HEK293T (cell line): ENCODE measurements around the gene NFX1.
A peak's percentile ranks its signal among the peaks of the same experiment; 100 is the strongest.

Experiments
- CTCF ChIA-PET: fragments of 350-600 bp; formaldehyde crosslinking; extraction: SDS; loops from one replicate; lab custom pipeline; 2021; ENCODE audit warnings: antibody characterized with exemption, inconsistent platforms; lab: Yijun Ruan, JAX
- POLR2A ChIA-PET: fragments of 350-600 bp; formaldehyde crosslinking; extraction: SDS; loops from one replicate; lab custom pipeline; 2020; ENCODE audit warnings: antibody characterized with exemption, inconsistent platforms; lab: Yijun Ruan, JAX
- DNase-seq: peaks from one replicate; pipeline ENCODE4 v3.0.0; 2012; ENCODE audit warnings: mixed read lengths; ENCODE audit errors: extremely low spot score
- ARNT ChIP-seq: fragments of 450-650 bp; IDR thresholded peaks from 2 replicates; pipeline ENCODE4 v1.6.1; 2017; ENCODE audit warnings: mild to moderate bottlenecking
- BHLHE40 ChIP-seq: fragments of 450-650 bp; IDR thresholded peaks from 2 replicates; pipeline ENCODE4 v1.6.1; 2016; ENCODE audit warnings: mild to moderate bottlenecking, moderate library complexity, borderline replicate concordance
- CTBP1 ChIP-seq: fragments of 450-650 bp; IDR thresholded peaks from 2 replicates; pipeline ENCODE4 v1.6.1; 2016; ENCODE audit warnings: borderline replicate concordance
- ELF4 ChIP-seq: fragments of 450-650 bp; IDR thresholded peaks from 2 replicates; pipeline ENCODE4 v1.6.1; 2017; ENCODE audit warnings: antibody characterized with exemption
- FOXA1 ChIP-seq: fragments of 450-650 bp; IDR thresholded peaks from 2 replicates; pipeline ENCODE4 v1.6.1; 2016; ENCODE audit warnings: mild to moderate bottlenecking
- FOXK2 ChIP-seq: fragments of 450-650 bp; IDR thresholded peaks from 2 replicates; pipeline ENCODE4 v1.6.1; 2016; ENCODE audit warnings: mild to moderate bottlenecking
- FOXM1 ChIP-seq: fragments of 450-650 bp; IDR thresholded peaks from 2 replicates; pipeline ENCODE4 v1.6.1; 2017; ENCODE audit warnings: mild to moderate bottlenecking, borderline replicate concordance
- HDGF ChIP-seq: fragments of 450-650 bp; IDR thresholded peaks from 2 replicates; pipeline ENCODE4 v1.6.1; 2017; ENCODE audit warnings: antibody characterized with exemption, borderline replicate concordance
- L3MBTL2 ChIP-seq: fragments of 450-650 bp; conservative IDR thresholded peaks from 2 replicates; pipeline ENCODE4 v1.6.1; 2016; ENCODE audit warnings: mild to moderate bottlenecking
- LEF1 ChIP-seq: fragments of 450-650 bp; IDR thresholded peaks from 2 replicates; pipeline ENCODE4 v1.6.1; 2017; ENCODE audit warnings: mild to moderate bottlenecking, borderline replicate concordance
- NFRKB ChIP-seq: fragments of 450-650 bp; IDR thresholded peaks from 2 replicates; pipeline ENCODE4 v1.6.1; 2016; ENCODE audit warnings: mild to moderate bottlenecking, moderate library complexity
- PKNOX1 ChIP-seq: fragments of 450-650 bp; IDR thresholded peaks from 2 replicates; pipeline ENCODE4 v1.6.1; 2016
- SP1 ChIP-seq: fragments of 450-650 bp; IDR thresholded peaks from 2 replicates; pipeline ENCODE4 v1.6.1; 2017
- SUZ12 ChIP-seq: fragments of 450-650 bp; IDR thresholded peaks from 2 replicates; pipeline ENCODE4 v1.6.1; 2016; ENCODE audit warnings: mild to moderate bottlenecking
- TARDBP ChIP-seq: fragments of 450-650 bp; IDR thresholded peaks from 2 replicates; pipeline ENCODE4 v1.6.1; 2016
- ZNF384 ChIP-seq: fragments of 450-650 bp; IDR thresholded peaks from 2 replicates; pipeline ENCODE4 v1.6.1; 2016

The NFX1 gene

GRCh38 chr9:33290247-33291030, at the start of gene NFX1:
Gene NFX1 (plus strand): TSS chr9:33290516. CDS start chr9:33290573, 57 bp downstream.
- TF ChIP-seq SP1: no peak
- TF ChIP-seq TARDBP: no peak
- TF ChIP-seq PKNOX1: no peak
- peak; percentile 98 for TF ChIP-seq L3MBTL2
- no peak for TF ChIP-seq FOXM1
- no peak for TF ChIP-seq ARNT
- no peak for TF ChIP-seq FOXA1
- TF ChIP-seq HDGF: no peak
- TF ChIP-seq CTBP1: no peak
- TF ChIP-seq ZNF384: no peak; the same call in 1 of the 2 replicates
- peak; percentile 43; the same call in 1 of the 2 replicates for TF ChIP-seq ELF4
- TF ChIP-seq BHLHE40: no peak
- no peak for TF ChIP-seq SUZ12
- 0 out of 2 replicates have a peak, but pooled peaks have one; percentile 33 for TF ChIP-seq NFRKB
- TF ChIP-seq FOXK2: peak; percentile 76; the same call in 1 of the 2 replicates
- no peak for TF ChIP-seq LEF1
- peak; percentile 96 for DNase-seq
- ChIA-PET CTCF (interaction anchor here (0.6 kb wide), 1 partner anchor 227 kb away, joined by 4 read pairs; no protein-coding TSS in a partner anchor), POLR2A (interaction anchor here (0.7 to 1.7 kb wide), 15 partner anchors 8 to 1085 kb away, joined by 3 to 8 read pairs (median 3); partner anchors contain the start of genes ANKRD18B, BAG1, CHMP5 and DNAJA1)

- ChIA-PET POLR2A (no interaction called here), CTCF (no interaction called here)
- TF ChIP-seq ARNT (no peak), FOXM1 (no peak), NFRKB (no peak), TARDBP (no peak), ELF4 (no peak), ZNF384 (no peak), SP1 (no peak), HDGF (no peak), CTBP1 (no peak), LEF1 (no peak), PKNOX1 (no peak), SUZ12 (no peak), FOXA1 (no peak), FOXK2 (no peak), BHLHE40 (no peak), L3MBTL2 (no peak)
- no peak for DNase-seq
Observed at GRCh38 chr9:33241298-33241697, 49.0 kb upstream of the NFX1 start.

- TF ChIP-seq FOXA1 (no peak), FOXK2 (no peak), ZNF384 (peak; percentile 43; the same call in 1 of the 2 replicates)
- ChIA-PET CTCF (no interaction called here), POLR2A (interaction anchor here (0.9 kb wide), 1 partner anchor 22 kb away, joined by 4 read pairs; the partner anchor contains the start of genes BAG1 and CHMP5)
- no peak for DNase-seq
Observed at GRCh38 chr9:33242609-33243134, 47.6 kb upstream of the NFX1 start.

GRCh38 chr9:33244137-33244784, 46.1 kb upstream of the NFX1 start:
- TF ChIP-seq FOXA1: no peak
- TF ChIP-seq SUZ12: no peak
- no peak for TF ChIP-seq ZNF384
- no peak for TF ChIP-seq SP1
- TF ChIP-seq L3MBTL2: no peak
- TF ChIP-seq PKNOX1: no peak
- TF ChIP-seq ELF4: no peak
- no peak for TF ChIP-seq NFRKB
- no peak for TF ChIP-seq CTBP1
- CTCF ChIA-PET: no interaction called here
- no peak for DNase-seq
- POLR2A ChIA-PET: interaction anchor here (1.3 kb wide), 1 partner anchor 11 kb away, joined by 3 read pairs; no protein-coding TSS in a partner anchor

GRCh38 chr9:33245341-33245740, 45.0 kb upstream of the NFX1 start:
- ChIA-PET CTCF (no interaction called here), POLR2A (no interaction called here)
- no peak for DNase-seq
- no peak for TF ChIP-seq FOXK2
- TF ChIP-seq FOXM1: no peak
- no peak for TF ChIP-seq BHLHE40
- no peak for TF ChIP-seq ZNF384
- TF ChIP-seq HDGF: no peak
- no peak for TF ChIP-seq CTBP1
- TF ChIP-seq L3MBTL2: no peak
- TF ChIP-seq TARDBP: no peak
- no peak for TF ChIP-seq SP1
